K562 (cell line): Measurements from ENCODE around the gene FOXL2NB. TPM values are rescaled to one million over a fixed set of nuclear protein-coding genes. Genes with fewer than 3 reads are reported as not detected.

Experiments used
- ATAC-seq: fragments of 200-7000 bp; cut with Tn5 transposase; 3 replicates; pipeline ENCODE4 v1.9.1; 2020; ENCODE audit warnings: moderate library complexity
- BruUV-seq: library from RNA; stranded (reverse); fragments of 400-500 nt; replicated peaks from 2 replicates; lab custom pipeline; 2021; lab: Mats Ljungman, UMichigan
- CTCF ChIA-PET: fragments of 300-600 bp; formaldehyde crosslinking; extraction: SDS; loops from one replicate; lab custom pipeline; 2021; ENCODE audit warnings: low intra/inter-chr PET ratio; lab: Yijun Ruan, JAX
- POLR2A ChIA-PET: fragments of 300-600, 350-650 bp; sonication (Branson Sonifier 250); formaldehyde crosslinking; extraction: SDS; loops from one replicate; lab custom pipeline; 2021; ENCODE audit warnings: antibody characterized with exemption, inconsistent platforms; lab: Yijun Ruan, JAX
- DNase-seq, 4 experiments: peaks; one replicate each; pipeline versions ENCODE4 v3.0.0 to v3.0.0-alpha.2; 2011 to 2018; ENCODE audit warnings: low spot score in 3 of 4, mixed read lengths in 3 of 4; ENCODE audit errors: extremely low read depth in 1 of 4
- FAIRE-seq: peaks from 2 replicates; lab custom pipeline; 2011; peaks lifted over from hg19 to GRCh38; lab: Jason Lieb, UNC
- H2AFZ ChIP-seq: 2 replicates; pipeline ENCODE4 v1.6.0; 2011; ENCODE audit warnings: low read depth, low read length, control low read depth, inconsistent platforms
- H3K27ac ChIP-seq: fragments of 200-600 bp; 3 replicates; pipeline ENCODE4 v1.8.0; 2011; ENCODE audit warnings: low read depth, mild to moderate bottlenecking, control low read depth, inconsistent platforms, low read length, moderate library complexity, mixed read lengths; ENCODE audit errors: extremely low read depth
- H3K27me3 ChIP-seq, 2 experiments: fragments of 300-600 bp in 1 of 2; 2 replicates in 1 of 2; 3 replicates in 1 of 2; pipeline versions ENCODE4 v1.6.0 to v1.8.0; 2011; ENCODE audit warnings: inconsistent platforms in 2 of 2, low read length in 2 of 2, mild to moderate bottlenecking in 1 of 2, mixed read lengths in 1 of 2, moderate library complexity in 1 of 2; ENCODE audit not compliant: control insufficient read depth in 2 of 2, insufficient read depth in 2 of 2
- H3K36me3 ChIP-seq: fragments of 300-600 bp; 3 replicates; pipeline ENCODE4 v1.8.0; 2011; ENCODE audit warnings: mild to moderate bottlenecking, low read length, inconsistent platforms; ENCODE audit not compliant: control insufficient read depth, insufficient read depth
- H3K4me1 ChIP-seq, 2 experiments: fragments of 200-600 bp in 1 of 2; replicated peaks in 1 of 2; 2 replicates in 1 of 2; 3 replicates in 1 of 2; pipeline versions ENCODE4 v1.5.1 to v1.8.0; 2011; ENCODE audit warnings: inconsistent platforms in 2 of 2, low read length in 2 of 2, mild to moderate bottlenecking in 1 of 2, mixed read lengths in 1 of 2, moderate library complexity in 1 of 2; ENCODE audit not compliant: control insufficient read depth in 2 of 2, insufficient read depth in 2 of 2
- H3K4me2 ChIP-seq: 2 replicates; pipeline ENCODE4 v1.6.1; 2011; ENCODE audit warnings: low read length, control low read depth, inconsistent platforms, mixed read lengths; ENCODE audit not compliant: insufficient read depth
- H3K4me3 ChIP-seq: fragments of 200-600 bp; sonication (generic), shearing (Covaris generic); 2 replicates; pipeline ENCODE4 v1.5.1; 2016; ENCODE audit warnings: control low read depth, inconsistent platforms
- H3K79me2 ChIP-seq: fragments of 200-600 bp; 3 replicates; pipeline ENCODE4 v1.8.0; 2011; ENCODE audit warnings: low read length, inconsistent platforms; ENCODE audit not compliant: control insufficient read depth, insufficient read depth
- H3K9ac ChIP-seq, 2 experiments: 2 replicates each; pipeline versions ENCODE4 v1.6.0 to v1.6.1; 2011; ENCODE audit warnings: low read depth in 2 of 2, low read length in 2 of 2, control low read depth in 1 of 2, inconsistent platforms in 1 of 2, mild to moderate bottlenecking in 1 of 2, mixed read lengths in 1 of 2; ENCODE audit not compliant: insufficient read depth in 1 of 2
- H3K9me1 ChIP-seq: one replicate; pipeline ENCODE4 v1.6.0; 2011; ENCODE audit warnings: inconsistent platforms, mild to moderate bottlenecking, low read length, moderate library complexity; ENCODE audit not compliant: control insufficient read depth, insufficient read depth
- H3K9me3 ChIP-seq: replicated peaks from 2 replicates; pipeline ENCODE4 v1.5.1; 2011; ENCODE audit warnings: low read depth, low read length, inconsistent platforms; ENCODE audit not compliant: control insufficient read depth, insufficient read depth
- H4K20me1 ChIP-seq: replicated peaks from 2 replicates; pipeline ENCODE4 v1.6.1; 2011; ENCODE audit warnings: low read length, inconsistent platforms, mixed read lengths; ENCODE audit not compliant: control insufficient read depth, insufficient read depth
- CBFA2T2 ChIP-seq: fragments of 450-650 bp; conservative IDR thresholded peaks from 2 replicates; pipeline ENCODE4 v1.6.1; 2017; ENCODE audit warnings: mild to moderate bottlenecking
- NFE2 ChIP-seq: IDR thresholded peaks from 2 replicates; pipeline ENCODE4 v1.6.1; 2014; ENCODE audit warnings: antibody characterized with exemption, low read depth
- PHB2 ChIP-seq: fragments of 450-650 bp; IDR thresholded peaks from 2 replicates; pipeline ENCODE4 v1.6.1; 2017; ENCODE audit warnings: low read depth
- POU5F1 ChIP-seq: fragments of 150-350 bp; IDR thresholded peaks from 2 replicates; pipeline ENCODE4 v1.6.1; 2014; ENCODE audit warnings: borderline replicate concordance, low read length, low read depth, mild to moderate bottlenecking; ENCODE audit not compliant: partially characterized antibody
- PTBP1 ChIP-seq: fragments of 200-400 bp; formaldehyde crosslinking; IDR thresholded peaks from 2 replicates; pipeline ENCODE4 v1.6.1; 2017; ENCODE audit warnings: low read depth, low read length
- ZKSCAN8 ChIP-seq: fragments of 200-800 bp; sonication (Bioruptor generic); IDR thresholded peaks from 2 replicates; pipeline ENCODE4 v1.6.1; 2016; ENCODE audit warnings: missing genetic modification characterization, missing compliant biosample characterization
- ZNF561 ChIP-seq: fragments of 450-650 bp; formaldehyde crosslinking; conservative IDR thresholded peaks from 2 replicates; pipeline ENCODE4 v1.4.0; 2020; ENCODE audit warnings: mild to moderate bottlenecking, moderate library complexity
- WGBS: fragments of 100-300 bp; shearing (Covaris generic); methylation state at CpG from one replicate; pipeline ENCODE4 v1.1.6; 2016; ENCODE audit warnings: low coverage, mixed read lengths; ENCODE audit not compliant: insufficient coverage; ENCODE audit errors: missing lambda C conversion rate; 5-methylcytosine and 5-hydroxymethylcytosine counted together
- in situ Hi-C: fragments of 300-500 bp; cut with MboI; formaldehyde crosslinking; loops from 4 replicates; pipeline ENCODE4 v1.15.0; 2018; ENCODE audit warnings: inconsistent platforms, mixed read lengths
- intact Hi-C: fragments of 100-400 bp; cut with micrococcal nuclease; formaldehyde crosslinking; loops from 2 replicates; pipeline ENCODE4 v1.14.2; 2022
- polyA plus RNA-seq, 8 experiments: library from polyadenylated mRNA; depleted of rRNA in 4 of 8; stranded (reverse) in 5 of 8; unstranded in 3 of 8; fragments of >200 nt; fragmentation: Nextera tagmentation in 2 of 8; fragmentation: Illumina TruSeq in 1 of 8; extraction: Ambion mirVana in 2 of 8; extraction: Trizol in 1 of 8; gene quantifications; 2 replicates each; pipeline versions ENCODE4 v1.2.1 to v1.2.3, GENCODE V29; 2011 to 2014; ENCODE audit warnings: inconsistent platforms in 1 of 8, missing spikeins in 1 of 8
- total RNA-seq, 7 experiments: library from RNA; depleted of rRNA in 6 of 7; stranded (reverse); fragments of >200 nt in 6 of 7; fragmentation: Illumina TruSeq in 2 of 7; extraction: Trizol in 2 of 7; gene quantifications; 2 replicates each; pipeline versions ENCODE4 v1.2.1 to v1.2.3, GENCODE V29; 2011 to 2021; ENCODE audit warnings: low replicate concordance in 1 of 7
- TF ChIP-seq, protein P1 (sequence below): sonication (generic); formaldehyde crosslinking; IDR thresholded peaks from 2 replicates; pipeline ENCODE4 v1.8.0; 2022; ENCODE audit warnings: mild to moderate bottlenecking, missing genetic modification reagents
- TF ChIP-seq, protein P2 (sequence below), 2 experiments: fragments of 450-650 bp in 1 of 2; sonication (generic) in 1 of 2; formaldehyde crosslinking in 1 of 2; IDR thresholded peaks in 1 of 2; conservative IDR thresholded peaks in 1 of 2; 2 replicates each; pipeline versions ENCODE4 v1.6.1 to v1.8.1; 2016 to 2023; ENCODE audit warnings: mild to moderate bottlenecking in 2 of 2, moderate library complexity in 2 of 2, inconsistent platforms in 1 of 2, missing genetic modification reagents in 1 of 2

The FOXL2NB gene
- total and polyA plus RNA-seq, 9 of the 15 experiments (the other 6 are each of a cell fraction or from before 2014, with no cell fraction given): 0.71 to 17.4 (median 9.0) TPM

DNA sequence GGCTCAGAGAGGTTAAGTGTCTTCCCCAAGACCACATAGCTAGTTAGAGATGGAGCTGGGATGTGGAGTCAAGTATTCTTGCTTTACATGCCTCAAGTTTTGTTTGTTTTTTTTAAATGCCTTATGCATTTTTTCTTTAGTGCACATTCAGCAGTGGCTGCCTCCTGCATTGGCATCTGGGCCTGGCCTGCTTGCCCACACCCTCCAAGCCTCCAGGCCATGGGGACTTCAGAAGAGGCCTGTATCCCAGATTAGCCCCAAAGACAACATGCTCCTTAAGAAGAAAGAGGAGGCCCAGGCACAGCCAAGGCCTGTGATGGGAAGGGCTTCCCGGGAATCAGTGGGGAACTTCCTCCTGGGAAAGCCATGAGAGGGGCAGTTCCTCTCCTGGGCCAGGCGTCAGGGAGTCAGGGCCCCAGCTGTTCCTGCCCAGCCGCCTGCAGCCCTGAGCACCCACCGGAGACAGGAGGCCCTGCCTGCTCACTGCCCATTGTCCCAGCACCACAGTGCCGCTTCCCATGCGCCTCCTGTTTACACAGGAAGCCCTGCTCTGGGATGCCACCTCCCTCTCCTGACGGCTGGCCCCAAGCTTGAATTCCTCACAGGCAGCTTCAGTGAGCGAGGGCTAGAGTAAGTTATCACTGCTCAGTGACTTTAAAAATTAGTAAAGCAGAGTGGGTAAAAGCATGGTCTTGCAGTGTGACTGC is 16.0 kb downstream of the FOXL2NB start:
- ChIA-PET POLR2A (interaction anchor here (0.6 kb wide), 1 partner anchor 495 kb away, joined by 3 read pairs; no protein-coding TSS in a partner anchor), CTCF (no interaction called here)
- WGBS: 38% methylated on average over 8 of the region's 8 CpGs
- Histone ChIP-seq H4K20me1 (no peaks in the 10 kb centered on the region), H3K27me3 (peaks cover 2 to 10% of the 10 kb centered on the region in 2 experiments; a peak in 2 of 5 replicates), H3K27ac (no peak overlapping the region), H3K36me3 (no peaks in the 10 kb centered on the region), H2AFZ (no peak overlapping the region), H3K4me1 (peaks cover 0 to 9% of the 10 kb centered on the region in 2 experiments; a peak in 2 of 5 replicates), H3K9me3 (peaks cover 3% of the 10 kb centered on the region; the same call in 1 of the 2 replicates), H3K4me3 (no peak overlapping the region), H3K79me2 (no peaks in the 10 kb centered on the region), H3K9me1 (no peaks in the 10 kb centered on the region), H3K9ac (no peak overlapping the region), H3K4me2 (no peak overlapping the region)
- TF ChIP-seq, protein P1, sequence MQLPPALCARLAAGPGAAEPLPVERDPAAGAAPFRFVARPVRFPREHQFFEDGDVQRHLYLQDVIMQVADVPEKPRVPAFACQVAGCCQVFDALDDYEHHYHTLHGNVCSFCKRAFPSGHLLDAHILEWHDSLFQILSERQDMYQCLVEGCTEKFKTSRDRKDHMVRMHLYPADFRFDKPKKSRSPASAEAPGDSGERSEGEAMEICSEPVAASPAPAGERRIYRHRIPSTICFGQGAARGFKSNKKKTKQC (CRISPR knock-in tag): no peak
- TF ChIP-seq POU5F1 (no peak), NFE2 (no peak), ZNF561 (no peak), PTBP1 (no peak), PHB2 (no peak), ZKSCAN8 (no peak), CBFA2T2 (no peak)
- TF ChIP-seq, protein P2, sequence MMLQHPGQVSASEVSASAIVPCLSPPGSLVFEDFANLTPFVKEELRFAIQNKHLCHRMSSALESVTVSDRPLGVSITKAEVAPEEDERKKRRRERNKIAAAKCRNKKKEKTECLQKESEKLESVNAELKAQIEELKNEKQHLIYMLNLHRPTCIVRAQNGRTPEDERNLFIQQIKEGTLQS (IDR thresholded peaks at IDR 0.05): no peak
- TF ChIP-seq, protein P2 (CRISPR knock-in tag; conservative IDR thresholded peaks at IDR 0.05): no peak
- intact Hi-C loops: no loop called here
- ATAC-seq (no peak), FAIRE-seq (no peak), DNase-seq (no peak)
- in situ Hi-C loops: no loop called here
- no TSS peak for BruUV-seq
